Astrocyte of the spinal cord (primary cell): ENCODE results near the gene SPEG.
A peak's percentile ranks its signal among the peaks of the same experiment; 100 is the strongest.

ENCODE experiments used
- DNase-seq: peaks from one replicate; pipeline ENCODE4 v3.0.0; 2011; ENCODE audit warnings: low read depth, low spot score
- H3K4me3 ChIP-seq: 2 replicates; pipeline ENCODE4 v1.5.1; 2011; ENCODE audit warnings: low read depth, mild to moderate bottlenecking, low read length, moderate library complexity
- in situ Hi-C: cut with HindIII; loops from 2 replicates; pipeline ENCODE4 v1.10.0; 2017; ENCODE audit warnings: low sequenced_read_pairs
- TF ChIP-seq, protein P1 (sequence below): IDR thresholded peaks from 2 replicates; pipeline ENCODE4 v1.5.1; 2012; ENCODE audit warnings: low read depth, mild to moderate bottlenecking, low read length, inconsistent platforms

Gene SPEG

DNA sequence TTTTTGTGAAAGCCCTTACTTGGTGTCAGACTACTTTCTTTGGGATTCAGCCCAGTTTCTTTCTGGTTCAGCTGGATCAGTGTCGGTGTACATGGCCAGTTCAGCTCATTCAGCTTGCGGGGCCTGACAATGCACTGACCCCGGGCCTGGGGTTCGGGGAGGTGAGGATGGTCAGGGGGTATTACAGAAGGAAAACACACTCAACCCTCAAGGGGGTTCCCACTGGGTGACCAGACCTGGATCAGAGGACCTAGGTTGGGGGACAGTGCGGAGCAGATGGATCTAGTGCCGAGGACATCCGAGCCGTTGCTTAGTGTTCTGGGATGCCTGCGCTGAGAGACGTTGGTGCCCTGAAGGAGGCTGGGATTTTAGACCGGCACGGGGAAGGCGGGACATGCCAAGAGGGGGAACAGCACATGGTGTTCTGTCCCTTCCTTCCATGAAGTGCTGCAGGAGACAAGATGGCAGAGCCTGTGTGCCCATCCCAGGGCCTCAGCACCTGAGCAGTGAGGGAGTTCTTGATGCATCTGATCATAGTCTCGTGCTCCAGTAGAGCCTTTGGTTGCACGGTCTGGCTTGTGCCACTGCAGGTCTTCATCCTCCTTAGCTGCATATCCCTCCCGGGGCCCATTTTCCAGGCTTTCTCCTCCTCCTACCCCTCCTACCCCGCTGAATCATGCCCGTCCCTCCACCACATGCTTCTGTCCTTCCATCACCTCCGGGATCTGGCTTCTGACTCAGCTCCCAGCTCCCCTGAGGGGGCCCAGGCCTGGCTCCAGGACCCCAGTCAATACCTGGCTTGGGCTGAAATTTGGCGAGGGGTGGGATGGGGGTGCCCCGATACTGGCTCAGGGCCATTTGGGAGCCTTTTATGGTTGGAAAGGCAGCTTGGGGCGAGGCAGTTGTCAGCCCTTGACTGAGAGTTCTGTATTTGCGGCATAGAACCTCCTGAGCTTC is 18.0 kb downstream of the SPEG start:
- TF ChIP-seq, protein P1, sequence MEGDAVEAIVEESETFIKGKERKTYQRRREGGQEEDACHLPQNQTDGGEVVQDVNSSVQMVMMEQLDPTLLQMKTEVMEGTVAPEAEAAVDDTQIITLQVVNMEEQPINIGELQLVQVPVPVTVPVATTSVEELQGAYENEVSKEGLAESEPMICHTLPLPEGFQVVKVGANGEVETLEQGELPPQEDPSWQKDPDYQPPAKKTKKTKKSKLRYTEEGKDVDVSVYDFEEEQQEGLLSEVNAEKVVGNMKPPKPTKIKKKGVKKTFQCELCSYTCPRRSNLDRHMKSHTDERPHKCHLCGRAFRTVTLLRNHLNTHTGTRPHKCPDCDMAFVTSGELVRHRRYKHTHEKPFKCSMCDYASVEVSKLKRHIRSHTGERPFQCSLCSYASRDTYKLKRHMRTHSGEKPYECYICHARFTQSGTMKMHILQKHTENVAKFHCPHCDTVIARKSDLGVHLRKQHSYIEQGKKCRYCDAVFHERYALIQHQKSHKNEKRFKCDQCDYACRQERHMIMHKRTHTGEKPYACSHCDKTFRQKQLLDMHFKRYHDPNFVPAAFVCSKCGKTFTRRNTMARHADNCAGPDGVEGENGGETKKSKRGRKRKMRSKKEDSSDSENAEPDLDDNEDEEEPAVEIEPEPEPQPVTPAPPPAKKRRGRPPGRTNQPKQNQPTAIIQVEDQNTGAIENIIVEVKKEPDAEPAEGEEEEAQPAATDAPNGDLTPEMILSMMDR, result no peak
- H3K4me3 ChIP-seq, result no peak overlapping the region
- peak; percentile 97 for DNase-seq
- in situ Hi-C loops, result no loop called here

DNA sequence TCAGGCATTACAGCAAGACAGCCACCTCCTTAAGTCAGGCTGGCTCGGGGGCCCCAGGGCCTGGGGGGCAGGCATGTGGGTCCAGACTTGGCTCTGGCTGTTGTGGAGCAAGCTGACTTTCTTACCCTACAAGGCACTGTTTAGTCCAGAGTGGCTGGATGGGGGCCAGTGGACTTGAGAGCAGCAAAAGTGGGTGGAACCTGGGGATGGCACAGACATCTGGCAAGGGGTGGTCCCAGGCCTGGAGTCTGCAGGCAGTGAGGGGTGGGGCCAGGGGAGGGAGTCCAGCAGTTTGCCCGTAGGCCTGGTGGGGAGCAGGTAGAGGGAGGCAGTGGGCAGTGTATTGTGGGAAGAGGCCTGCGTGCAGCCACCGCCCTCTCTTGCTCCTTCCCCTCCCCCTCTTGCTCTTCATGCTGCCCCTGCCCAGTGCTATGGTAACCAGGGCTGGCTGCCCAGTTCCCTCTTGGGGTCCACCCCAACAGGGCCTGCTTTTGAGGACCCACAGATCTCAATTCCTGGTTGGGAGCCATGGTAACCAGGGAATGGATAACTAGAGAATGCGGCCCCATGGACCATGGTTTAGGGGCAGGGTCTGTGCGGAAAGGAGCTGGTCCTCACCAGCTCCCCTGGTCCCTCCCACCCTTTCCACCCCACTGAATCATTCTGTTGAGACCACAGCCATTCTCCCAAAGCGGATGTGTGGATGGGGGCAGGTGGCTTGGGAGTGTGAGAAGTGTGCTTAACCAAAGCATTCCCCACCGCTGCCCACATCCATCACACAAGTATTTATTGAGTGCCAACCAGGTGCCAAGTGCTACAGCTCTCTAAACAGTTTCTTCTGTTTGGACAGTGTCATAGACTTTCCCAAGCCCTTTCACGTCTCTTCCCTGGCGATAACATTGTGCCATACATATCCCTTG is 19.3 kb downstream of the SPEG start:
- in situ Hi-C loops, result no loop called here
- TF ChIP-seq, protein P1, result no peak
- no peak overlapping the region for H3K4me3 ChIP-seq
- DNase-seq, result peak; percentile 96

DNA sequence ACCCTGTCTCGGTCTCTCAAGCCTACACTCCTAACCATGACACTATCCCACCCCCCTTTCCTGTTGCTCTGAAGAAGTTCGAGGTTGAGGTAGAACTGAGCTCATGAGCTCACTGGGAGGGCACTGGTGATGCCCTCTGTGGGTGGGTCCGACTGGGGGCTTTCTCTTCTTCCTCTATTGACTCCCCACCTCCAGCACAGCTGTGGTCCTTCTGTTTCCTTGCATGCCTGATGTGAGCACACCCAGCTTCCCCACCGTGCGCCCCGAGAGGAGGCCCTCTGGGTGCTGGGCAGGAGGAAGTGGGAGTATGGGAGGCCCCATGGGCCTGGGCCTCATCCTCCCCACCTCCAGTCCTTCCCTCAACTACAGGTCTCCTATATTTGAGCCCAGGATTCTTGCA is 20.9 kb downstream of the SPEG start:
- no peak overlapping the region for H3K4me3 ChIP-seq
- in situ Hi-C loops, result no loop called here
- TF ChIP-seq, protein P1, result no peak
- DNase-seq, result no peak

DNA sequence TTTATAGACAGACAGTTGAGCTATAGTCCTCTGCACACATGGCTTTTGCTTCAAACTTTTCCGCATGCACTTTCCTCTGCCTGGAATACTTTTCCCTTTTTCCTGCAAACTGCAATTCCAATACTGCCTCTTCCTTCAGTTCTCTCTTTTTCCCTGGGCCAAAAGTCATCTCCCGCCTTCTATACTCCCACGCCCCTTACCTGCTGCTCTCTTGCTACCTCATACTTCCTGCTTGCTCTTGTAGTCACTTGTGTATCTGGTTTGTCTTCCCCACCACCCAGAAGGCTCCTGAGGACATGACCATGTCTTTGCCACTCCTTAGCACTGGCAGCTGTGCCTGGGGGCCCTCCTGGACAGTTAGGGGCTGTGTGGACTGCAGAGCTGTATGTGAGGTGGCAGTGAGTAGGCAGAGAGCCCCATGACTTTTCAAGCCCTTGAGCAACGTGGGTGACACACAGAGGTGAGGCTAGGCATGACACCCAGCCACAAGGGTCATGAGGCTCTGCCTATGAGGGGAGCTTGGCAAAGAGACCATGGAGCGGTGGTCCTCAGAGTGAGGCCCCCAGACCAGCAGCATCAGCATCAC is 23.2 kb downstream of the SPEG start:
- no peak for DNase-seq
- H3K4me3 ChIP-seq, result no peak overlapping the region
- TF ChIP-seq, protein P1, result no peak
- in situ Hi-C loops, result no loop called here

DNA sequence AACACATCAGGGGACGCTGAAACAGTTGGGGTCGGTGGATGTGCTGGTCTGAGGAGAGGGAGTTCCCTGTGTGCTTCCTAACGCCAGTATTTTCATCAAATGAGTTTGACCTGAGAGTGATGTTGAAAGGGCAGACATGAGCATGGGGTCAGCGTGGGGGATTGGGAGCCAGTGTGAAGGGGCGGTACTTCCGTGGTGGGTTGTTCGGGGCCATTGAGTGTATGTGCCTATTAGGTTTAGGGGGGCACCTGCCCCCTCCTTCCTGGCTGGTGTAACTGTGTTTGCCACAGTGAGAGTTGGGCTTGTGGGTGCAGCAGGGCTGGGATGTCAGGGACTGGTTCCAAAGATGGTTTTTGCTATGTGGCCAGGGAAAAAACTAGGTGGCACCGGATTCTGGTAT is 24.4 kb downstream of the SPEG start:
- no peak overlapping the region for H3K4me3 ChIP-seq
- in situ Hi-C loops, result no loop called here
- no peak for DNase-seq
- TF ChIP-seq, protein P1, result no peak
